IPS-NIHi7 (cell line): ENCODE results near the gene SPRR4.
"Not testable (repeated sequence)": the region's sequence is repeated elsewhere in the genome, so short reads cannot be mapped to it uniquely, and the experiment has no call there.

Source experiments
- DNase-seq: peaks from one replicate; pipeline ENCODE4 v3.0.0; 2012; ENCODE audit warnings: mixed read lengths; ENCODE audit errors: extremely low spot score

The SPRR4 gene

GRCh38 chr1:153021829-153022228, 51.4 kb downstream of the SPRR4 start:
- not testable (repeated sequence) for DNase-seq
